ENCODE results near the gene CLDN17. TPM values are rescaled to one million over a fixed set of nuclear protein-coding genes. Genes with fewer than 3 reads are reported as not detected.

The CLDN17 gene, protein sequence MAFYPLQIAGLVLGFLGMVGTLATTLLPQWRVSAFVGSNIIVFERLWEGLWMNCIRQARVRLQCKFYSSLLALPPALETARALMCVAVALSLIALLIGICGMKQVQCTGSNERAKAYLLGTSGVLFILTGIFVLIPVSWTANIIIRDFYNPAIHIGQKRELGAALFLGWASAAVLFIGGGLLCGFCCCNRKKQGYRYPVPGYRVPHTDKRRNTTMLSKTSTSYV
- not detected in 2 replicates for total RNA-seq (2014; rRNA removed; shearing (Covaris generic))

DNA sequence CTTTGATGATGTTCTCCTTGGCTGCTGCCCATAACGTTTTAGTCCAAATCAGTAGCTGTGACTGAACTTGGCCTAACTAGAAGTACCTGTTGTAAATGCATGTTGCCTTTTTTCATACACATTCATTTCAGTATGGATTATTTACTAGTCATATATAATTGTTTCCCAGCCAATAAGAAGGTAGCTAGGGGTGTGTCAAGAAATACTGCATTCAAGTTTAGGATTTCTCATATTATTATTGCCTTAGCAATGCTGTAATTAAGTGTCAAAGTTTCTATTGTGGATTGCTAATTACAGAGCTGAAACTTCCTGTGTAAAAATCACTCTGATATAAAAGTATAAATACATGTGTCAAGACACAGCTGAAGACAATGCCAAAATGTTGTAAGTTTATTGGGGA is at the start of gene CLDN17:
Gene CLDN17 (minus strand): TSS at position 101 of the 400 bp plus-strand sequence. CDS start 188 bp downstream, outside the sequence.

DNA sequence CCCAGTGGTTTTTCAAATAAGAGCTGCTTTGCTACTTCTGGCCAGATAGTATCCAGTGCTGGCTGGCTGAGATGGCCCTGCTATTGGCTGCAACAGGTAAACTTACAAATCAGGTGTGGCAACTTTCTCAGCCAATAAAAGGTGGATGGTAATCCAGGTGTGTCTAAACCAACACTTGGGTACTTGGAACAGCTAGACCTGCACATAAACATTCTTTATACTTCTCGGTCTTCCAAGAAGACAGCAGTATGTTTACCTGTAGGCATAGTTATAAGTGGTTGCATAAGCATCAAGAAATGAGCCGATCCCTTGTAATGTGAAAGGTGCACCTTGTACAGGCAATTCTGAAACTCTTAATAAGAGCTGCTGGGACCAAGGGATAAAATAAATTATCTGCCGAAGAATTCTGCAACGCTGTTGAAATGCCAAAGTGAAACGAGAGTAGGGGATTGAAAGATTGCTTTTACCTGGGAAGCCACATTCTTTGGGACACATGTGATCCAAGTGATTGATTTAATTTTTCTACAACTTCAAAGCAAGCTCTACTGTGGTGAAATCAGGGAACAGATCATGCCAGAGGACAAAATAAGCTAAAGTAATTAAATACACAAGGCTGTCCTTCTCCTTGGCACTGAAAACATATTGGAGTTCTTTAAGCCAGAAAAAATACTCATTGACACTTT is 49.6 kb upstream of the CLDN17 start, which contains the start of gene CLDN8:
Gene CLDN8 (minus strand): TSS at position 57 of the 683 bp plus-strand sequence. CDS start 172 bp downstream, outside the sequence.

Other genes starting within 250 kb of the CLDN17 start
- gene GRIK1, start 226.8 kb downstream of the CLDN17 start, total RNA-seq (2014; rRNA removed; shearing (Covaris generic)), result not detected in 2 replicates
- gene CLDN8, start 49.3 kb upstream of the CLDN17 start, total RNA-seq (2014; rRNA removed; shearing (Covaris generic)), result not detected in 2 replicates
- not detected in 2 replicates for gene KRTAP24-1, start 116.1 kb upstream of the CLDN17 start, total RNA-seq (2014; rRNA removed; shearing (Covaris generic))
- gene KRTAP25-1, start 122.7 kb upstream of the CLDN17 start, total RNA-seq (2014; rRNA removed; shearing (Covaris generic)), result not detected in 2 replicates
- gene KRTAP26-1, start 153.5 kb upstream of the CLDN17 start, total RNA-seq (2014; rRNA removed; shearing (Covaris generic)), result not detected in 2 replicates
- gene KRTAP27-1, start 170.9 kb upstream of the CLDN17 start, total RNA-seq (2014; rRNA removed; shearing (Covaris generic)), result not detected in 2 replicates
- gene KRTAP23-1, start 181.8 kb upstream of the CLDN17 start, total RNA-seq (2014; rRNA removed; shearing (Covaris generic)), result not detected in 2 replicates
- not detected in 2 replicates for gene KRTAP13-2, start 205.5 kb upstream of the CLDN17 start, total RNA-seq (2014; rRNA removed; shearing (Covaris generic))
- gene KRTAP13-1, start 229.2 kb upstream of the CLDN17 start, total RNA-seq (2014; rRNA removed; shearing (Covaris generic)), result not detected in 2 replicates